GM18508 (cell line): Measurements from ENCODE around the gene AGFG1.
"Not testable (repeated sequence)": the region's sequence is repeated elsewhere in the genome, so short reads cannot be mapped to it uniquely, and the experiment has no call there.

Experiments
- ATAC-seq: cut with Tn5 transposase; IDR thresholded peaks from one replicate; pipeline ENCODE4 v1.9.1; 2021; ENCODE audit warnings: moderate number of reproducible peaks; ENCODE audit not compliant: insufficient read depth, unreplicated experiment

The AGFG1 gene

DNA sequence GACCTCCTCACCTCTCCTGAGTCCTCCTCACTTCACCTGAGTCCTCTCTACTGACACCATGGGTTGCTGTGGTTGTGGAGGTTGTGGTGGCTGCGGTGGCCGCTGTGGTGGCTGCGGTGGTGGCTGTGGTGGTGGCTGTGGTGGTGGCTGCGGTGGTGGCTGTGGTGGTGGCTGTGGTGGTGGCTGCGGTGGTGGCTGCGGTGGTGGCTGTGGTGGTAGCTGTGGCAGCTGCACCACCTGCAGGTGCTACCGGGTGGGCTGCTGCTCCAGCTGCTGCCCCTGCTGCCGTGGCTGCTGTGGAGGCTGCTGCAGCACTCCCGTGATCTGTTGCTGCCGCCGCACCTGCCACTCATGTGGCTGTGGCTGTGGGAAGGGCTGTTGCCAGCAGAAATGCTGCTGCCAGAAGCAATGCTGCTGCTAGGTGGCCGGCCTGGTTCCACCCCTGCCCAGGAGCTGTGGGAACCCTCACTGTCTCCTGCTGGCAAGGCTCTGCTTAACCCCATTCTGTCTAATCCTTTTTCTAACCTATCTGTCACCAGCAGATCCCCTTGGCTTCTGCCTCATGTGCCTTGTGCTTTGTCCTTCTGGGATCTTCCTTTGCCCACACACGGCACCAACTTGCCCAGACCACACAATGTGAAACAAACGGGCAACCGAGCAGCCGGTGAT lies 127.0 kb downstream of the AGFG1 start, which contains the start of gene SCYGR2:
Gene SCYGR2 (plus strand): TSS at position 59 of the 669 bp plus-strand sequence. CDS start 0 bp downstream, at position 59.
- not testable (repeated sequence) for ATAC-seq

DNA sequence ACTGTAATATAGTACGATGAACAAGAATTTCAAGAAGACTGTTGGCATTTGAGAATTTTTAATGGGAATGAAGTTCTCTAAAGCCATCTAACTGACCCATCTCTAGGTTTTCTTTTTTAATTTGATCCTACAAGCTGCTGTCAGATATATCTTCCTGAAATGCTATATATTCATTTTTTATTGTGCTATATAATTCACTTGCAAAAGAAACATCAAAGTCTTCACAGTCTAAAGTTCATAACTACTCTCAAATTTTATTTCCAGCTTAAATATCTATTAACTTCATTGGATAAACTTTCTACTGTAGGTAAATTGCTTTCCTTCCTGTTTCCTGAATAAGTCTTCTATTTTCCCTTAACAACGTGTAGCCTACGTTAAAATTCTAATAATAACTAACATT lies 130.4 kb downstream of the AGFG1 start:
- no peak for ATAC-seq

DNA sequence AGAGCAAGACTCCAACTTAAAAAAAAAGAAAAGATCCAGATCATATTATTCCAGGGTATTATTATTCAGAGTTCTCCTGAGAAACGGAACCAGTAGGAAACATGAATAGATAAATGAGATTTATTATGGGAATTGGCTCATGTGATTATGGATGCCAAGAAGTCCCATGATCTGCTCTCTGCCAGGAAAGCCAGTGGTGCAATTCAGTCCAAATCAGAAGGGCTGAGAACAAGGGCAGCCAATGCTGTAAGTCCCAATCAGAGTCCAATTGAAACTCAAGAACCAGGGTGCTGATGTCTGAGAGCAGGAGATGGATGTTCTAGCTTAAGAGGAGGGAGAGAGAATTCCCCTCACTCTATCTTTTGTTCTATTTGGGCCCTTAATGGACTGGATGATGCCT lies 134.5 kb downstream of the AGFG1 start:
- ATAC-seq, result no peak

DNA sequence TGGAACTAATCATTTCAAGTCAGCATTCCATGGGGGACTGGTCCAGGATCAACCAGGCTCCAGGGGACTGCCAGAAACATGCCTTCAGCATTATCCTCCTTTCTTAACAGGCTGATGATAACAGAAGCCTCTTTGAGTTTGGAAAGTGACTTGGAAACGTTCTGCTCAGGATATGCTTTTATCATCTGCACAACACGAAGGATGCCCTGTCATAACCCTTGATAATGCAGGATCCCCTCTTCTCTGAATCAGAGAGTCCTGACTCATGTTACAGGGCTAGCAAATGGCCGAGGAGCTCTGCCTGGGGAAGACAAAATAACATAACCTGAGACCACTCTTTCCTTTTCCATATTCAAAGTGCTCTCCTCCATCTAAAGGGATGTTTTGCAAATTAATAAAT lies 136.0 kb downstream of the AGFG1 start:
- ATAC-seq, result no peak

DNA sequence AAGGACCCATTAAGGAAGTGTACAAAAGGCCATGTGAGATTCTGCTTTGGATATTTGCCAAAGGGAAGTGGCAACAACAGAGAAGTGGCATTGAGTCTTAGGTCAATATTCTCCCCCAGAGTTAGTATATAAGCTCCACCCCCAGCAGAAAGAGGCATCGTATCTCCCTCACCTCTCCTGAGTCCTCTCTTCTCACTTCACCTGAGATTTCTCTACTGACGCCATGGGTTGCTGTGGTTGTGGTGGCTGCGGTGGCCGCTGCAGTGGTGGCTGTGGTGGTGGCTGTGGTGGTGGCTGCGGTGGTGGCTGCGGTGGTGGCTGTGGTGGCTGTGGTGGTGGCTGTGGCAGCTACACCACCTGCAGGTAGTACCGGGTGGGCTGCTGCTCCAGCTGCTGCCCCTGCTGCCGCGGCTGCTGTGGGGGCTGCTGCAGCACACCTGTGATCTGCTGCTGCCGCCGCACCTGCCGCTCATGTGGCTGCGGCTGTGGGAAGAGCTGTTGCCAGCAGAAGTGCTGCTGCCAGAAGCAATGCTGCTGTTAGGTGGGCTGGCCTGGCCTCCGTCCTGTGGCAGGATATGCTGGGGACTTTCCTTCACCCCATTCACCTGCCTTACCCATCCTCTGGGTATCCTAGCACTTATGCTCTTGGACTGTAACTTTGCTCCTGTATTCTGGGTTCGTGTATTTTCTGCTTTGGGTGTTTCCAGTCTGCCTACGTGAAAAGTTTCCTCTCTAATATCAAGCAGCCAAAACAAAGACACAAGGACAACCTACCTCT lies 136.8 kb downstream of the AGFG1 start:
- no peak for ATAC-seq

DNA sequence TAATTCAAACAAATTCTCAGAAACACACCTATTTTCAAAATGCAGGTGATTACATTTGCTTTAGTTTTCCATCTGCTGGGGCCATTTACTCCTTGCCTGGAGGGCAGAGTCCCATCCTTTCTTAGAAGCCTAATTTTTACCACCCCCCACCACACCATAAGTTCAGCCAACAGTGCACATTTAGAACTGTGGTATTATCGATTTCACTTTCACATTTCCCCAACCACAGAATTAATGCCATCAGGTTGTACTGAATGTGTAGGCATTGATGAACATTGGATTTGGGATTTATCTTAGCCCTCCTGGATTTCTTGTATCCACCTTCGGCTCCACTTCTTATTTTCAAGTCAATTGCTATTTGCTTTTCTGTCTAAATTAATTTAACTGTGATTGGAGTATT lies 138.2 kb downstream of the AGFG1 start:
- no peak for ATAC-seq
